ENCODE measurements around the gene MYPN. TPM values are rescaled to one million over a fixed set of nuclear protein-coding genes. Genes with fewer than 3 reads are reported as not detected.
"Not testable (repeated sequence)": the region's sequence is repeated elsewhere in the genome, so short reads cannot be mapped to it uniquely, and the experiment has no call there.

MYPN gene
- total RNA-seq, 2 experiments from 2014 or later = not detected

- POLR2A ChIA-PET = no interaction called here
- CTCF ChIA-PET = no interaction called here
Observed at GRCh38 chr10:68128015-68128414, 18.7 kb downstream of the MYPN start.

DNA sequence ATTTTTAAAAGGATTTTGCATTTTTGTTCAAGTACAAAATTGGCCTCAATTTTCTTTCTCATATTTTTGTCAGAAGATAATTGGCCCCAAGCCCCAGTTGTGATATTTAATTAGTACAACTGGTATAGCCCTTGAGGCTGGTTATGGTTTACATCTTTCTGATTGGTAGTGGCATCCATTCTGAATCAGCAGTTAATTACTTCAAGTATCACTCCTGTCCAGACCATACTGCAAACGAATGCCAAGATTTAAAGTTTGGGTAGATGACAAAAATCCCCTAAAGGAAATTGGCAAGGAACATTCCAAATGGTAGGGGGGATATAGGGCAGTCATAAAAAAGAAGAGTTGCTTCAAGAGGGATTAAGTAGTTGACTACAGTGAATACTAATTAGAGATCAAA, 23.1 kb downstream of the MYPN start:
- CTCF ChIA-PET = interaction anchor here (1.0 kb wide), 1 partner anchor 8 kb away, joined by 3 read pairs; no protein-coding TSS in a partner anchor
- POLR2A ChIA-PET = no interaction called here

DNA sequence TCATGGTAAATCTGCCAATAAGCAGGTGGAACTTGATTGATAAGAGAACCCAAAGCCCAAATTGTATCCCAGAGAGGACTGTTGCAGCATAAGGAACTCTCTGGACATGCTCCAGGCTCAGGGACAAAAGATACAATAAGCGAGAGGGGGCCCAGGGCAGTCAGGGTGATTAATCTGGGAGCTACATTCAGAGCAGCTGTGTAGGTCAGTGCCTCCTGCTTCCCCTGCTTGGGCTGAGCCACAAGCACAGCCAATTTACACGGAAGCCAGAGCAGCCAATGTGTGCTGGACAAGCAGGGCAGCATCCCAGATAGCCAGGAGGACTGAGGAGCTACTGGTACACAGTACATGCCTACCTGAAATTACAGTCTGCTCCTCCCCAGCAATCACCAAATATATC, 24.2 kb downstream of the MYPN start:
- ChIA-PET POLR2A (no interaction called here), CTCF (no interaction called here)

DNA sequence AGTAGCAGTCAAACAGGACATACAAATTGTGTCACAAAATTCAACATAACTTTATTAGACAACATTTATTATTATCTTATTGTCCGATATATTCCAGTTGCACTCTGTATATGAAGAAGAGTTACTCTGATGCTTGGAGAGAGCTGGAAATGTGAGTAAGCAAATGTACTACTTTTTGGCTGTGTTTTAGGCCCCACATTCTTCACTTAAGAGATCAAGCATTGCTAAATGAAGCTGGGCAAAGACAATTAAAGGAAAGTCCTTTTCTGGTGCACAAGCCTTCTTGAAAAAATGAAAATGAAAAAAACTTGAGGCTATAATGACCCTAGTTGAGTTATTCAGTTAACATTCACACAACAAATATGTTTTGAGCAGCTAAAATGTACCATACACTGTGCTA, 26.1 kb downstream of the MYPN start:
- CTCF ChIA-PET = no interaction called here
- POLR2A ChIA-PET = no interaction called here

DNA sequence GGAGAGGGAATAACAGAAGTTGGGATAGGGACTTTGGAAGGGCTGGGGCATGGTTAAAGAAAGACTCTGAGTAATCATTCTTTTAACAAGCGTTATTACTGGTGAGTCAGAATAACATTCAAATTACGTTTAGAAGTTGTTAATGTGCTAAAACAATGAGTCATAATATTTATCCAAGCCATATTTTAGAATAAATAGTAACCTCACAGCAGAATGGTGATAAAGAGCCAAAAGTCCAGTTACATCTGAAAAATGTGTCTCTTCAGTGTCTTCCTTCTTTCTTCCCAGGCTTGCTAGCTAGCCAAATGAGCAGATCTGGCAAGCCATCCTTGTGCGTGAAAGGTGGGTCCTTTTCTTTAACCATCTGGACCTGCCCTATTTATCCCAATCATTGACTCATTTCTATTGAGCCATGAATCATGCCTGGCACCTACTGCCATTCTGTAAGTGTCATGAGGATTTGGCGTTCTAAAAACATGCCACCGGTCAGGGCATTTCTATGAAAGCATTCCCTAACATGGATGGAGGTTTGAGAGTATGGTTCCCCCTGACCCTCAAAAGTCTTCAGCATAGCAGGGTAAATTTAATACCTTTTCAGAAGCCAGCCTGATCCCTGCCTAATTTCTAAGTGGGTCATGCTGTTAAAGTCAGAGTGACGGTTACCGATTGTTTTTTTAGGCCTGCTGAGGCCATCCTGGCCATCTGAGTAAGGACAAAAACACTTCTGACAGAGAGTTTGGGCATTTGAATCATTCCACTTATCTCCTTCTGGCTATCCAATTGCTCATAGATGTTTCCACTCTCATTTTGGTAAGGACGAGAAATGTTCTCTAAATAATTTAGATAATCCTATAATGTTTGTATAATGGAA, 26.9 kb downstream of the MYPN start:
- POLR2A ChIA-PET = no interaction called here

GRCh38 chr10:68137171-68137570, 27.9 kb downstream of the MYPN start:
- POLR2A ChIA-PET = no interaction called here
- CTCF ChIA-PET = no interaction called here

More for the DNA sequence above, 26.9 kb downstream of the MYPN start:
- CTCF ChIA-PET = no interaction called here

DNA sequence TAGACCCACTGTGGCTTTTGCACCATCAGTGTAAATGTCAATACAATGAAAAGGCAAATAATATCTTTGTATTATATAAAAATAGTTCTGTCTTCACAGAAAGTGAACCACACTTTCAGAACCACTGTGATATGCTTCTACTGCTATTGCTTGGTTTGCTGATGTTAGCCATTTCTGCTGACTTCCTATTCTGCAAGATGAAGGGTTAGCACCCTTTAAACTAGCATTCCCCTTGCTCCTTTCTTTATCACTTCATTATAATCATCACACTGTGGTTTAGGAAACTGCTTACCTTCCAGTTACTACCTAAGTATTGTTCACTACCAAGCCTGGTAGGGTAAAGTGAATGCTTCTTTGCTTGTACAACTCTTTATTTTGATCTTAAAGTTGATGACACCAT, 29.2 kb downstream of the MYPN start:
- CTCF ChIA-PET = no interaction called here

DNA sequence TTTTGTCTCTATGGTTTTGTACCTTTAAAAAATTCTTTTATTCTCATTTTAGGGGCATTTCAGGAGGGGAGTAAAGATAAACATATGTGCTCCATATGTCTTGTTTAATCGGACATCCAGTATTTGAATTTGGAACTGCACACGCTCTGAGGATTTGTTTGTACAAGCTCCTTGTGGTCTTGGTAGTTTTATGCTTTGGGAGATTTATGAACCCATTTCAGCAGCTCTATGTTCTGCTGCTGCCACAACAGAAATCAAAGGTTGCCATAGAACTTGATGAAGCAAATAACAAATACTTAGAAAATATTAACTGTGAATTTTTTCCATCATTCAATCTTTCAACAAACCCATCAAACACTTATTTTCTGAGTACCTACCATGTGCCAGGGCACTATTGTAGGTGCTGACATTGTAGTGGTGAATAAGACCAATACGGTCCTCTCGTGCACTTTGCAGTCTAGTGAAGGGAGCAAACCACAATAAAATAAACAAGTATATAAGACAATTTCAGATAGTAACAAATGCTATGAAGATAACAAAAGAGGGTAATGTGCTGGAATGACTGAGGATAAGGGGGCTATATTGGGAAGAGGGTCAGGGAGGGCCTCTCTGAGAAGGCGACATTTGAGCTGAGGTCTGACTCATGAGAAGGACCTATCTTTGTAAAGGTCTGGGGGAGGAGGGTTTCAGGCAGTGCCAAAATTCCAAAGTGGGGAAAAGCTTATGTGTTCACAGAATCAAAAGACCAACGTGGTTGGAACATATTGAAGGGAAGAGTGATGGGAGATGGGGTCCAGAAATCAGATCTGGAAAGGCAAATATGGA, 30.4 kb downstream of the MYPN start:
- CTCF ChIA-PET = interaction anchor here (1.2 kb wide), 1 partner anchor 8 kb away, joined by 3 read pairs; no protein-coding TSS in a partner anchor
- POLR2A ChIA-PET = no interaction called here

More for the DNA sequence above, 29.2 kb downstream of the MYPN start:
- POLR2A ChIA-PET = no interaction called here

- POLR2A ChIA-PET = no interaction called here
Observed at GRCh38 chr10:68142761-68143160, 33.5 kb downstream of the MYPN start.

DNA sequence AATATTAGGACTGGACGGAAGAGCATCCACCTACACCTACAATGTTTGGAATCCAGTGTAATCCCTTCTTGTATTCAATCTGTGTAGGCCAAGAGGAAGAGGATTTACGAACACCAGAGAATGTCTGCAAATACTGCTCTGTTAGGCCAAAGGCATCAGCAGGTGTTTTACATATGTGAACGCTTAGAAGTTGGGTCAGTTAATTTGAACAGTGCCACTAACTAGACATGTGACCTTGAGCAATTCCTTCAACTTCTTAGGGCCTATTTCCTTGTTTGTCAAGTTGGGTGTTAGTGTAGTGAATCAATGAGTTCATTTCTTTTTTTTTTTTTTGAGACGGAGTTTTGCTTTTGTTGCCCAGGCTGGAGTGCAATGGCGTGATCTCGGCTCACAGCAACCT, 35.4 kb downstream of the MYPN start:
- ChIA-PET POLR2A (no interaction called here), CTCF (no interaction called here)

More at GRCh38 chr10:68142761-68143160, 33.5 kb downstream of the MYPN start:
- CTCF ChIA-PET = interaction anchor here (0.6 kb wide), 1 partner anchor 36 kb away, joined by 3 read pairs; no protein-coding TSS in a partner anchor

GRCh38 chr10:68145705-68146104, 36.4 kb downstream of the MYPN start:
- ChIA-PET POLR2A (no interaction called here), CTCF (no interaction called here)

DNA sequence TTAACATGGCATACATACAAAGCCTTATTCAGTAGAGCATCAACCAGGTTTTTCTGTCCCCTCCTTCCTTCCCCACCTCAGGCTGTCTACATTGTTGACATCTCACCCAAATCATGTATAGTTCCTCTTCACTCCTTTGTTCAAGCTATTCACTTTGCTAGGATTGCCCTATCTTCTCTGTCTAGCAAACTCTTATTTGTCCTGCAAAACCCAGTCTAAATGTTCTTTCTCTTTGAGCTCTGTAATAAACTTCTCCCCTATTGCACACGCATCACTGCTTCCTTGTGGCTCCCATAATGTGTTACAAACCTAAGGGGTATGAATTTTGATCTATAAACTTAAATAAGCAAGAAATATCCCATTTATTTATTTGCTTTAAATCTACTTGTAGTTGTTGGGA, 36.8 kb downstream of the MYPN start:
- ChIA-PET POLR2A (no interaction called here), CTCF (no interaction called here)

- POLR2A ChIA-PET = no interaction called here
- CTCF ChIA-PET = no interaction called here
Observed at GRCh38 chr10:68151453-68151852, 42.2 kb downstream of the MYPN start.

- POLR2A ChIA-PET = no interaction called here
- CTCF ChIA-PET = interaction anchor here (1.1 kb wide), 1 partner anchor 298 kb away, joined by 4 read pairs; no protein-coding TSS in a partner anchor
Observed at GRCh38 chr10:68153473-68154210, 44.4 kb downstream of the MYPN start.

- CTCF ChIA-PET = interaction anchor here (2.8 kb wide), 1 partner anchor 299 kb away, joined by 11 read pairs; no protein-coding TSS in a partner anchor
- POLR2A ChIA-PET = no interaction called here
Observed at GRCh38 chr10:68154211-68154497, 44.9 kb downstream of the MYPN start.

GRCh38 chr10:68155615-68156210, 46.4 kb downstream of the MYPN start:
- ChIA-PET CTCF (interaction anchor here (0.5 to 2.8 kb wide), 9 partner anchors 10 to 382 kb away, joined by 3 to 12 read pairs (median 4); no protein-coding TSS in a partner anchor), POLR2A (no interaction called here)

- ChIA-PET POLR2A (no interaction called here), CTCF (interaction anchor here (0.5 to 2.8 kb wide), 11 partner anchors 10 to 368 kb away, joined by 3 to 12 read pairs (median 4); no protein-coding TSS in a partner anchor)
Observed at GRCh38 chr10:68156373-68157185, 47.3 kb downstream of the MYPN start.

DNA sequence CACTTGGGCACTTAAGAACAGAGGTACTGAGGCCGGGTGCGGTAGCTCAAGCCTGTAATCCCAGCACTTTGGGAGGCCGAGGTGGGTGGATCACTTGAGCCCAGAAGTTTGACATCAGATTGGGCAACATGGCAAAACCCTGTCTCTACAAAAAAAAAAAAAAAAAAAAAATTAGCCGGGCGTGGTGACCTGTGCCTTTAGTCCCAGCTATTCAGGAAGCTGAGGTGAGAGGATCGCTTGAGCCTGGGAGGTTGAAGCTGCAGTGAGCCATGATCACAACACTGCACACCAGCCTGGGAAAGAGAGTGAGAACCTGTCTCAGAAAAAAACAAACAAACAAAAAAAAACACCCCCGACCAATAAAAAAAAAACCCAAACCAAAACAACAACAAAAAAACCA, 48.2 kb downstream of the MYPN start:
- CTCF ChIA-PET = interaction anchor here (0.5 to 1.9 kb wide), 10 partner anchors 9 to 587 kb away, joined by 3 to 5 read pairs (median 3); no protein-coding TSS in a partner anchor
- POLR2A ChIA-PET = not testable (repeated sequence)

- POLR2A ChIA-PET = no interaction called here
- CTCF ChIA-PET = interaction anchor here (0.5 to 1.9 kb wide), 7 partner anchors 8 to 586 kb away, joined by 3 to 5 read pairs (median 3); no protein-coding TSS in a partner anchor
Observed at GRCh38 chr10:68158031-68158430, 48.7 kb downstream of the MYPN start.

All from activated CD8-positive, alpha-beta memory T cell treated with anti-CD3 and anti-CD28 coated beads for 36 hours (primary cell).